SU-DHL-6 (cell line): ENCODE measurements around the gene BARD1.

ENCODE experiments used
- H2AFZ ChIP-seq: fragments of 200-600 bp; sonication (generic); 2 replicates; pipeline ENCODE4 v1.6.1; 2014; ENCODE audit warnings: low read depth, mild to moderate bottlenecking, moderate library complexity, mixed read lengths, antibody characterized with exemption, low read length; ENCODE audit not compliant: severe bottlenecking
- H3F3A ChIP-seq: fragments of 200-600 bp; shearing (Covaris generic); 2 replicates; pipeline ENCODE4 v1.6.0; 2016; ENCODE audit warnings: antibody characterized with exemption, mild to moderate bottlenecking; ENCODE audit not compliant: insufficient read depth
- H3K27ac ChIP-seq: fragments of 200-600 bp; sonication (generic); 2 replicates; pipeline ENCODE4 v1.5.1; 2016; ENCODE audit warnings: low read depth, mild to moderate bottlenecking, low read length, moderate library complexity, mixed read lengths
- H3K27me3 ChIP-seq: fragments of 200-600 bp; sonication (generic), shearing (Covaris generic); 2 replicates; pipeline ENCODE4 v1.6.0; 2014; ENCODE audit warnings: mild to moderate bottlenecking, low read length
- H3K36me3 ChIP-seq: fragments of 200-600 bp; sonication (generic); 2 replicates; pipeline ENCODE4 v1.6.1; 2014; ENCODE audit warnings: mild to moderate bottlenecking, low read length, mixed read lengths
- H3K4me2 ChIP-seq: fragments of 300-600, 200-600 bp; shearing (Covaris generic), sonication (generic); 2 replicates; pipeline ENCODE4 v1.6.0; 2014; ENCODE audit warnings: low read length, low read depth, mild to moderate bottlenecking; ENCODE audit not compliant: poor library complexity, severe bottlenecking
- H3K4me3 ChIP-seq: fragments of 200-600 bp; sonication (generic); 2 replicates; pipeline ENCODE4 v1.5.1; 2014; ENCODE audit warnings: antibody characterized with exemption, low read length, mild to moderate bottlenecking, mixed read lengths; ENCODE audit not compliant: insufficient read depth, poor library complexity, severe bottlenecking
- H3K79me2 ChIP-seq: fragments of 200-600 bp; sonication (generic); 2 replicates; pipeline ENCODE4 v1.6.1; 2014; ENCODE audit warnings: mild to moderate bottlenecking, low read length, moderate library complexity; ENCODE audit not compliant: insufficient read depth
- H3K9ac ChIP-seq: fragments of 200-600 bp; sonication (generic); 2 replicates; pipeline ENCODE4 v1.7.0; 2014; ENCODE audit warnings: mild to moderate bottlenecking, low read length
- H3K9me2 ChIP-seq: fragments of 200-600 bp; sonication (generic); replicated peaks from 2 replicates; pipeline ENCODE4 v1.6.1; 2014; ENCODE audit warnings: low read length; ENCODE audit not compliant: insufficient read depth
- H3K9me3 ChIP-seq: fragments of 200-600 bp; sonication (generic); 2 replicates; pipeline ENCODE4 v1.6.1; 2014; ENCODE audit warnings: low read length, mixed read lengths; ENCODE audit not compliant: insufficient read depth
- H4K20me1 ChIP-seq: fragments of 200-600 bp; sonication (generic); 2 replicates; pipeline ENCODE4 v1.6.1; 2014; ENCODE audit warnings: low read depth, mild to moderate bottlenecking, antibody characterized with exemption, low read length, moderate library complexity, mixed read lengths
- EZH2phosphoT487 ChIP-seq: fragments of 200-600 bp; sonication (generic), shearing (Covaris generic); conservative IDR thresholded peaks from 2 replicates; pipeline ENCODE4 v1.6.1; 2018; ENCODE audit warnings: mild to moderate bottlenecking, antibody characterized with exemption, low read length, moderate library complexity, mixed read lengths
- TF ChIP-seq, protein P1 (sequence below): fragments of 200-600 bp; sonication (generic); IDR thresholded peaks from one replicate; pipeline ENCODE4 v1.5.1; 2017; ENCODE audit warnings: antibody characterized with exemption, mild to moderate bottlenecking, low read length, moderate library complexity; ENCODE audit not compliant: insufficient read depth, poor library complexity, severe bottlenecking

BARD1 gene

DNA sequence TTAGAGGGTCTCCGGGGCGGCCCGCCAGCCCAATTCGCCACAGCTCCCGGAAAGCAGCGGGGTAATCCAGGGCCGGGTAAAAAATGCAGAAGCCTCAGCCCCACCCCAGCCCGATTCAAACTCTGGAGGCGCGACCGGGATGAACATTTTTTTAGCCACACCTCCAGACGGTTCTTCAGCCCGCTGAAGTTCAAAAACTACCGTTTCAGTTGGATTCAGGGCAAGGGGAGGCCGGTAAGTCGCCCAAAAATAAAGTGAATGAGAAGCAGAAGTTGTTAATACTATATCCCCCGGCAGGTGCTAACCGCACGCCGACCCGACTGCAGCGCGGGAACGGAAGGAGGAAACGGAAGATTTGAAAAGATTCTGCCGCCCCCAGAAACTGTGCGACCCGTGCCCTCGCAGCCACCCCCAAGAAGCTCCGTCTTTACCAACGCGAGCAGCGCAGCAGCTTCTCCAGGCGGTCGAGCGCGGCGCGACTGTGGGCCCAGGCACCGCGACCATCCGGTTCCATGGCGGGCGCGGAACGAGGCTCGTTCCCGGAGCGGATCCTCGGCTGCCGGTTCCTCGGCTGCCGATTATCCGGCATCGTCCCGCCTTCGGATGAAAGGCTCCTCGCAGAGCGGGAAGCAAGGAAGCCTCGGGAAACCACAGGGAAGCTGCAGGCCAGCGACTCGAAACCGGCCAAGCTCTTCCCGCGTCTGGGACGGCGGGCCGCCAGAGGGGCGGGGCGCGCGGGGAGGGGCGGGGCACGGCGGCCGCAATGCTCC is at the start of gene BARD1:
Gene BARD1 (minus strand): TSS at position 703 of the 770 bp plus-strand sequence. CDS start 114 bp downstream, at position 589.
- Histone ChIP-seq H3F3A (peaks cover 13% of the 10 kb centered on the region), H3K27ac (peak within 1 kb of the TSS; percentile 98), H4K20me1 (peaks cover 32% of the 10 kb centered on the region), H3K79me2 (peaks cover 49% of the 10 kb centered on the region), H2AFZ (peak within 1 kb of the TSS; percentile 81), H3K4me3 (peak within 1 kb of the TSS; percentile 81), H3K36me3 (peaks cover 15% of the 10 kb centered on the region; the same call in 1 of the 2 replicates), H3K9ac (peak within 1 kb of the TSS; percentile 97), H3K4me2 (peak within 1 kb of the TSS; percentile 98), H3K9me2 (no peaks in the 10 kb centered on the region), H3K27me3 (no peaks in the 10 kb centered on the region), H3K9me3 (no peaks in the 10 kb centered on the region)
- TF ChIP-seq EZH2phosphoT487 = no peak
- TF ChIP-seq, protein P1, sequence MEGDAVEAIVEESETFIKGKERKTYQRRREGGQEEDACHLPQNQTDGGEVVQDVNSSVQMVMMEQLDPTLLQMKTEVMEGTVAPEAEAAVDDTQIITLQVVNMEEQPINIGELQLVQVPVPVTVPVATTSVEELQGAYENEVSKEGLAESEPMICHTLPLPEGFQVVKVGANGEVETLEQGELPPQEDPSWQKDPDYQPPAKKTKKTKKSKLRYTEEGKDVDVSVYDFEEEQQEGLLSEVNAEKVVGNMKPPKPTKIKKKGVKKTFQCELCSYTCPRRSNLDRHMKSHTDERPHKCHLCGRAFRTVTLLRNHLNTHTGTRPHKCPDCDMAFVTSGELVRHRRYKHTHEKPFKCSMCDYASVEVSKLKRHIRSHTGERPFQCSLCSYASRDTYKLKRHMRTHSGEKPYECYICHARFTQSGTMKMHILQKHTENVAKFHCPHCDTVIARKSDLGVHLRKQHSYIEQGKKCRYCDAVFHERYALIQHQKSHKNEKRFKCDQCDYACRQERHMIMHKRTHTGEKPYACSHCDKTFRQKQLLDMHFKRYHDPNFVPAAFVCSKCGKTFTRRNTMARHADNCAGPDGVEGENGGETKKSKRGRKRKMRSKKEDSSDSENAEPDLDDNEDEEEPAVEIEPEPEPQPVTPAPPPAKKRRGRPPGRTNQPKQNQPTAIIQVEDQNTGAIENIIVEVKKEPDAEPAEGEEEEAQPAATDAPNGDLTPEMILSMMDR = no peak

DNA sequence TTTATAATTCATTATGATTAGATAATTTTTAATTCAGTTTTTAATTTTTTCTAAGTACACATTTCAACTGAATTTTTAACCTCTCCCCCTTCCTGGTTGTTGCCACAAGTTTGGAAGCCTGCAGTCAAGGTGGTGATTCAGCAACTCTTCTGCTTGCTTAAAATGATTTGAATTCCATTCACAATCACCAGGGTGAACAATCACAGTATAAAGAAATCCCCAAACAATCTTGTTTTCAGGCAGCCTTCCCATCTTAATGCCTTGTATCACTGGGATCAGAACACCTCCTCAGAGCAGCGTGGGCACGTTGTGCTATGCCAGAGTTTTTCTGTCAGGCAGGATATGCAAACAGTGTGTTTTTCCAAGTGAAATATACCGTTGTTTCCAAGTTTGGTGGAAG is 46.7 kb upstream of the BARD1 start:
- Histone ChIP-seq H3K4me3 (no peak overlapping the region), H4K20me1 (no peaks in the 10 kb centered on the region), H3F3A (no peaks in the 10 kb centered on the region), H3K9ac (no peak overlapping the region), H3K27me3 (no peaks in the 10 kb centered on the region), H3K36me3 (no peaks in the 10 kb centered on the region), H2AFZ (no peak overlapping the region), H3K9me3 (no peaks in the 10 kb centered on the region), H3K79me2 (no peaks in the 10 kb centered on the region), H3K27ac (no peak overlapping the region), H3K4me2 (no peak overlapping the region), H3K9me2 (no peaks in the 10 kb centered on the region)
- TF ChIP-seq, protein P1 = no peak
- no peak for TF ChIP-seq EZH2phosphoT487

DNA sequence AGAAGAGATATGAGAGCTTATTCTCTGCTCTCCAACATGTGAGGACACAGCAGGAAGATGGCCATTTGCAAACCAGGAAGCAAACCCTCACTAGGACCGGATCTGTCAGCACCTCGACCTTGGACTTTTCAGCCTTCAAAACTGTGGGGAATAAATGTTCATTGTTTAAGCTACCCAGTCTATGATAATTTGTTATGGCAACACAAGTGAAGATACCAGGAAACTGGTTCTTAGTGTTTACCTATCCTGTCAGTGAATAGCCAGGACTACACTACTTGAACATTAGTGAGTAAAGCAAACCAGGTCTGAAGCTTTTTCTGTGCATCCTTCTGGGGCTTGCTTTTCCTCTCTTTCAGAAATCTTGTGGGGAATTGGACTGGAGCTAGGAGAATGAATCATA is 44.4 kb upstream of the BARD1 start:
- no peak overlapping the region for H3K27ac ChIP-seq

More for the DNA sequence above, 44.4 kb upstream of the BARD1 start:
- no peaks in the 10 kb centered on the region for H3K27me3 ChIP-seq
- no peak overlapping the region for H3K9ac ChIP-seq
- no peaks in the 10 kb centered on the region for H3F3A ChIP-seq
- H3K4me2 ChIP-seq = no peak overlapping the region
- H3K9me3 ChIP-seq = no peaks in the 10 kb centered on the region
- no peak overlapping the region for H2AFZ ChIP-seq
- no peak overlapping the region for H3K4me3 ChIP-seq
- H3K79me2 ChIP-seq = no peaks in the 10 kb centered on the region
- no peaks in the 10 kb centered on the region for H3K36me3 ChIP-seq
- H4K20me1 ChIP-seq = no peaks in the 10 kb centered on the region
- TF ChIP-seq, protein P1 = no peak
- TF ChIP-seq EZH2phosphoT487 = no peak
- H3K9me2 ChIP-seq = no peaks in the 10 kb centered on the region
